WTC11 (cell line): Measurements from ENCODE around the gene TPM4. TPM values are rescaled to one million over a fixed set of nuclear protein-coding genes. Genes with fewer than 3 reads are reported as not detected.

Experiments used
- ATAC-seq: fragments of 200-7000 bp; cut with Tn5 transposase; 2 replicates; pipeline ENCODE4 v1.10.0; 2021; ENCODE audit warnings: mild to moderate bottlenecking, moderate library complexity
- CTCF ChIA-PET: fragments of 300-600 bp; sonication (Branson Sonifier 250); formaldehyde crosslinking; loops from one replicate; lab custom pipeline; 2021; ENCODE audit warnings: antibody characterized with exemption; lab: Charles Lee
- POLR2A ChIA-PET: fragments of 350-600 bp; sonication (Branson Sonifier 250); formaldehyde crosslinking; loops from one replicate; lab custom pipeline; 2021; ENCODE audit warnings: antibody characterized with exemption; lab: Charles Lee
- DNase-seq: peaks from one replicate; pipeline ENCODE4 v3.0.0; 2021; ENCODE audit warnings: low spot score
- H3K27ac Mint-ChIP-seq: 2 replicates; pipeline ENCODE4 v1.8.0; 2021; ENCODE audit warnings: mixed read lengths
- H3K27me3 Mint-ChIP-seq: 2 replicates; pipeline ENCODE4 v1.8.0; 2021; ENCODE audit warnings: low read depth, mild to moderate bottlenecking, moderate library complexity, mixed read lengths
- H3K36me3 Mint-ChIP-seq: 2 replicates; pipeline ENCODE4 v1.8.0; 2021; ENCODE audit warnings: mixed read lengths
- H3K4me1 Mint-ChIP-seq: 2 replicates; pipeline ENCODE4 v1.8.0; 2022; ENCODE audit warnings: mixed read lengths
- H3K4me3 Mint-ChIP-seq: 2 replicates; pipeline ENCODE4 v1.8.0; 2021; ENCODE audit warnings: mild to moderate bottlenecking, moderate library complexity, mixed read lengths
- H3K9me3 Mint-ChIP-seq: 2 replicates; pipeline ENCODE4 v1.8.0; 2021; ENCODE audit warnings: mixed read lengths
- EMX1 ChIP-seq: fragments of 250-450 bp; sonication (Bioruptor Pico); IDR thresholded peaks from 2 replicates; pipeline ENCODE4 v1.8.0; 2021; ENCODE audit warnings: mild to moderate bottlenecking
- ERG ChIP-seq: fragments of 250-450 bp; sonication (Bioruptor Pico); IDR thresholded peaks from 2 replicates; pipeline ENCODE4 v1.8.0; 2021; ENCODE audit warnings: mild to moderate bottlenecking
- FOXJ3 ChIP-seq: sonication (generic); formaldehyde crosslinking; IDR thresholded peaks from 2 replicates; pipeline ENCODE4 v1.9.0; 2021; ENCODE audit warnings: missing genetic modification reagents, mild to moderate bottlenecking, borderline replicate concordance
- GABPB1 ChIP-seq: sonication (generic); formaldehyde crosslinking; IDR thresholded peaks from 2 replicates; pipeline ENCODE4 v1.8.1; 2023; ENCODE audit warnings: mild to moderate bottlenecking, missing genetic modification reagents
- HMGA2 ChIP-seq: fragments of 250-450 bp; sonication (Bioruptor Pico); IDR thresholded peaks from 2 replicates; pipeline ENCODE4 v1.4.0; 2021; ENCODE audit warnings: mild to moderate bottlenecking, moderate library complexity
- KAT7 ChIP-seq: sonication (generic); formaldehyde crosslinking; IDR thresholded peaks from 2 replicates; pipeline ENCODE4 v1.8.1; 2023; ENCODE audit warnings: missing genetic modification reagents, mild to moderate bottlenecking, borderline replicate concordance
- MXD4 ChIP-seq: fragments of 250-450 bp; sonication (Bioruptor Pico); IDR thresholded peaks from 2 replicates; pipeline ENCODE4 v1.8.0; 2021; ENCODE audit warnings: mild to moderate bottlenecking, moderate library complexity, borderline replicate concordance
- NFYB ChIP-seq: sonication (generic); formaldehyde crosslinking; conservative IDR thresholded peaks from 2 replicates; pipeline ENCODE4 v1.8.0; 2022; ENCODE audit warnings: low read depth, missing genetic modification reagents
- NR1H2 ChIP-seq: sonication (generic); formaldehyde crosslinking; IDR thresholded peaks from 2 replicates; pipeline ENCODE4 v1.9.0; 2021; ENCODE audit warnings: mild to moderate bottlenecking, moderate library complexity, missing genetic modification reagents
- NR3C1 ChIP-seq: sonication (generic); formaldehyde crosslinking; conservative IDR thresholded peaks from 2 replicates; pipeline ENCODE4 v1.8.1; 2023; ENCODE audit warnings: low read depth, mild to moderate bottlenecking, missing genetic modification reagents
- PRRX2 ChIP-seq: fragments of 250-450 bp; sonication (Bioruptor Pico); IDR thresholded peaks from 2 replicates; pipeline ENCODE4 v1.8.0; 2021; ENCODE audit warnings: mild to moderate bottlenecking
- RELA ChIP-seq: sonication (generic); formaldehyde crosslinking; IDR thresholded peaks from 2 replicates; pipeline ENCODE4 v1.8.1; 2022; ENCODE audit warnings: missing genetic modification reagents, mild to moderate bottlenecking, borderline replicate concordance
- SOX15 ChIP-seq: fragments of 250-450 bp; sonication (Bioruptor Pico); IDR thresholded peaks from 2 replicates; pipeline ENCODE4 v1.9.0; 2021; ENCODE audit warnings: mild to moderate bottlenecking
- STAT6 ChIP-seq: sonication (generic); formaldehyde crosslinking; conservative IDR thresholded peaks from 2 replicates; pipeline ENCODE4 v1.8.1; 2023; ENCODE audit warnings: mild to moderate bottlenecking, low read depth, missing genetic modification reagents, moderate library complexity
- TCF7 ChIP-seq: sonication (generic); formaldehyde crosslinking; IDR thresholded peaks from 2 replicates; pipeline ENCODE4 v1.8.0; 2022; ENCODE audit warnings: mild to moderate bottlenecking, low read depth, missing genetic modification reagents, moderate library complexity
- ZBTB21 ChIP-seq: sonication (generic); formaldehyde crosslinking; IDR thresholded peaks from 2 replicates; pipeline ENCODE4 v1.8.1; 2023; ENCODE audit warnings: mild to moderate bottlenecking, missing genetic modification reagents, borderline replicate concordance
- ZMAT4 ChIP-seq: fragments of 250-450 bp; sonication (Bioruptor Pico); IDR thresholded peaks from 2 replicates; pipeline ENCODE4 v1.9.0; 2021; ENCODE audit warnings: mild to moderate bottlenecking
- ZNF219 ChIP-seq: sonication (generic); formaldehyde crosslinking; IDR thresholded peaks from 2 replicates; pipeline ENCODE4 v1.8.0; 2023; ENCODE audit warnings: missing genetic modification reagents, mild to moderate bottlenecking, borderline replicate concordance
- ZNF263 ChIP-seq: sonication (generic); formaldehyde crosslinking; IDR thresholded peaks from 2 replicates; pipeline ENCODE4 v1.8.1; 2022; ENCODE audit warnings: low read depth, mild to moderate bottlenecking, moderate library complexity, missing genetic modification reagents
- ZNF396 ChIP-seq: fragments of 250-450 bp; sonication (Bioruptor Pico); IDR thresholded peaks from 2 replicates; pipeline ENCODE4 v1.8.0; 2021; ENCODE audit warnings: mild to moderate bottlenecking, moderate library complexity, borderline replicate concordance
- ZNF416 ChIP-seq: fragments of 250-450 bp; sonication (Bioruptor Pico); IDR thresholded peaks from 2 replicates; pipeline ENCODE4 v1.9.0; 2021; ENCODE audit warnings: mild to moderate bottlenecking, inconsistent platforms
- total RNA-seq: library from RNA; stranded (reverse); gene quantifications from 3 replicates; pipeline ENCODE4 v1.2.3, GENCODE V29; 2021
- TF ChIP-seq, protein P1 (sequence below): sonication (generic); formaldehyde crosslinking; IDR thresholded peaks from 2 replicates; pipeline ENCODE4 v1.8.0; 2022; ENCODE audit warnings: mild to moderate bottlenecking, missing genetic modification reagents
- TF ChIP-seq, protein P2 (sequence below): fragments of 250-450 bp; sonication (Bioruptor Pico); IDR thresholded peaks from 2 replicates; pipeline ENCODE4 v1.9.0; 2021; ENCODE audit warnings: moderate library complexity, mild to moderate bottlenecking, inconsistent platforms, borderline replicate concordance
- TF ChIP-seq, protein P3 (sequence below): sonication (generic); formaldehyde crosslinking; IDR thresholded peaks from 2 replicates; pipeline ENCODE4 v1.8.0; 2023; ENCODE audit warnings: mild to moderate bottlenecking, missing genetic modification reagents

The TPM4 gene
- total RNA-seq, 1 experiment from 2014 or later: 302 TPM

GRCh38 chr19:16113727-16114126 is 37.4 kb downstream of the TPM4 start (continued):
- TF ChIP-seq STAT6 (CRISPR knock-in tag) (no peak), NFYB (CRISPR knock-in tag) (no peak), KAT7 (CRISPR knock-in tag) (no peak), ERG (CRISPR knock-in tag) (no peak), ZNF263 (CRISPR knock-in tag) (no peak), ZNF396 (CRISPR knock-in tag) (no peak), TCF7 (CRISPR knock-in tag) (no peak), NR3C1 (no peak), ZNF219 (CRISPR knock-in tag) (no peak)
- TF ChIP-seq, all 79 proteins: peak for 0

- H3K9me3 Mint-ChIP-seq: no peaks in the 10 kb centered on the region
- peaks cover 25% of the 10 kb centered on the region for H3K36me3 Mint-ChIP-seq
- TF ChIP-seq FOXJ3 (no peak), GABPB1 (CRISPR knock-in tag) (no peak), NFYB (CRISPR knock-in tag) (no peak), HMGA2 (CRISPR knock-in tag) (no peak)
- TF ChIP-seq, protein P1, sequence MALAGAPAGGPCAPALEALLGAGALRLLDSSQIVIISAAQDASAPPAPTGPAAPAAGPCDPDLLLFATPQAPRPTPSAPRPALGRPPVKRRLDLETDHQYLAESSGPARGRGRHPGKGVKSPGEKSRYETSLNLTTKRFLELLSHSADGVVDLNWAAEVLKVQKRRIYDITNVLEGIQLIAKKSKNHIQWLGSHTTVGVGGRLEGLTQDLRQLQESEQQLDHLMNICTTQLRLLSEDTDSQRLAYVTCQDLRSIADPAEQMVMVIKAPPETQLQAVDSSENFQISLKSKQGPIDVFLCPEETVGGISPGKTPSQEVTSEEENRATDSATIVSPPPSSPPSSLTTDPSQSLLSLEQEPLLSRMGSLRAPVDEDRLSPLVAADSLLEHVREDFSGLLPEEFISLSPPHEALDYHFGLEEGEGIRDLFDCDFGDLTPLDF (CRISPR knock-in tag): no peak
- TF ChIP-seq, protein P2, sequence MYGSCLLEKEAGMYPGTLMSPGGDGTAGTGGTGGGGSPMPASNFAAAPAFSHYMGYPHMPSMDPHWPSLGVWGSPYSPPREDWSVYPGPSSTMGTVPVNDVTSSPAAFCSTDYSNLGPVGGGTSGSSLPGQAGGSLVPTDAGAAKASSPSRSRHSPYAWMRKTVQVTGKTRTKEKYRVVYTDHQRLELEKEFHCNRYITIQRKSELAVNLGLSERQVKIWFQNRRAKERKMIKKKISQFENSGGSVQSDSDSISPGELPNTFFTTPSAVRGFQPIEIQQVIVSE: no peak
- ATAC-seq (no peak), DNase-seq (no peak)
- H3K27ac Mint-ChIP-seq: no peak overlapping the region
- H3K27me3 Mint-ChIP-seq: peaks cover 2% of the 10 kb centered on the region; the same call in 1 of the 2 replicates
- ChIA-PET POLR2A (no interaction called here), CTCF (interaction anchor here (1.1 to 1.9 kb wide), 3 partner anchors 43 to 74 kb away, joined by 3 to 6 read pairs (median 4); no protein-coding TSS in a partner anchor)
- peaks cover 8% of the 10 kb centered on the region for H3K4me1 Mint-ChIP-seq
- H3K4me3 Mint-ChIP-seq: no peak overlapping the region
Measured at GRCh38 chr19:16115301-16116039, 39.2 kb downstream of the TPM4 start.

- POLR2A ChIA-PET: interaction anchor here (0.7 kb wide), 1 partner anchor 437 kb away, joined by 3 read pairs; no protein-coding TSS in a partner anchor
- H3K9me3 Mint-ChIP-seq: no peaks in the 10 kb centered on the region
- no peak overlapping the region for H3K27ac Mint-ChIP-seq
- H3K4me3 Mint-ChIP-seq: no peak overlapping the region
- ATAC-seq (no peak), DNase-seq (no peak)
- peaks cover 7% of the 10 kb centered on the region for H3K4me1 Mint-ChIP-seq
- H3K27me3 Mint-ChIP-seq: no peaks in the 10 kb centered on the region
- H3K36me3 Mint-ChIP-seq: peaks cover 25% of the 10 kb centered on the region
- CTCF ChIA-PET: interaction anchor here (1.4 to 1.9 kb wide), 2 partner anchors 54 to 75 kb away, joined by 3 to 6 read pairs; no protein-coding TSS in a partner anchor
- TF ChIP-seq EMX1 (CRISPR knock-in tag) (no peak), ZNF416 (CRISPR knock-in tag) (no peak), MXD4 (CRISPR knock-in tag) (no peak), PRRX2 (CRISPR knock-in tag) (no peak), NR1H2 (CRISPR knock-in tag) (no peak), RELA (no peak), ZMAT4 (CRISPR knock-in tag) (no peak), NFYB (CRISPR knock-in tag) (no peak), ZNF263 (CRISPR knock-in tag) (no peak), SOX15 (CRISPR knock-in tag) (no peak), ZBTB21 (CRISPR knock-in tag) (no peak)
- TF ChIP-seq, protein P3, sequence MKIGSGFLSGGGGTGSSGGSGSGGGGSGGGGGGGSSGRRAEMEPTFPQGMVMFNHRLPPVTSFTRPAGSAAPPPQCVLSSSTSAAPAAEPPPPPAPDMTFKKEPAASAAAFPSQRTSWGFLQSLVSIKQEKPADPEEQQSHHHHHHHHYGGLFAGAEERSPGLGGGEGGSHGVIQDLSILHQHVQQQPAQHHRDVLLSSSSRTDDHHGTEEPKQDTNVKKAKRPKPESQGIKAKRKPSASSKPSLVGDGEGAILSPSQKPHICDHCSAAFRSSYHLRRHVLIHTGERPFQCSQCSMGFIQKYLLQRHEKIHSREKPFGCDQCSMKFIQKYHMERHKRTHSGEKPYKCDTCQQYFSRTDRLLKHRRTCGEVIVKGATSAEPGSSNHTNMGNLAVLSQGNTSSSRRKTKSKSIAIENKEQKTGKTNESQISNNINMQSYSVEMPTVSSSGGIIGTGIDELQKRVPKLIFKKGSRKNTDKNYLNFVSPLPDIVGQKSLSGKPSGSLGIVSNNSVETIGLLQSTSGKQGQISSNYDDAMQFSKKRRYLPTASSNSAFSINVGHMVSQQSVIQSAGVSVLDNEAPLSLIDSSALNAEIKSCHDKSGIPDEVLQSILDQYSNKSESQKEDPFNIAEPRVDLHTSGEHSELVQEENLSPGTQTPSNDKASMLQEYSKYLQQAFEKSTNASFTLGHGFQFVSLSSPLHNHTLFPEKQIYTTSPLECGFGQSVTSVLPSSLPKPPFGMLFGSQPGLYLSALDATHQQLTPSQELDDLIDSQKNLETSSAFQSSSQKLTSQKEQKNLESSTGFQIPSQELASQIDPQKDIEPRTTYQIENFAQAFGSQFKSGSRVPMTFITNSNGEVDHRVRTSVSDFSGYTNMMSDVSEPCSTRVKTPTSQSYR (CRISPR knock-in tag): no peak
Measured at GRCh38 chr19:16116067-16116466, 39.8 kb downstream of the TPM4 start.
